B cell (primary cell): ENCODE data around the gene PTP4A1.

Experiments
- EZH2 ChIP-seq: IDR thresholded peaks from 2 replicates; pipeline ENCODE4 v1.6.1; 2012; ENCODE audit warnings: borderline replicate concordance, low read depth, mild to moderate bottlenecking, moderate library complexity, low read length; ENCODE audit not compliant: insufficient read depth, poor library complexity, severe bottlenecking
- TF ChIP-seq, protein P1 (sequence below): fragments of 200-600 bp; IDR thresholded peaks from one replicate; pipeline ENCODE4 v1.8.0; 2022; ENCODE audit warnings: antibody characterized with exemption, mild to moderate bottlenecking

DNA sequence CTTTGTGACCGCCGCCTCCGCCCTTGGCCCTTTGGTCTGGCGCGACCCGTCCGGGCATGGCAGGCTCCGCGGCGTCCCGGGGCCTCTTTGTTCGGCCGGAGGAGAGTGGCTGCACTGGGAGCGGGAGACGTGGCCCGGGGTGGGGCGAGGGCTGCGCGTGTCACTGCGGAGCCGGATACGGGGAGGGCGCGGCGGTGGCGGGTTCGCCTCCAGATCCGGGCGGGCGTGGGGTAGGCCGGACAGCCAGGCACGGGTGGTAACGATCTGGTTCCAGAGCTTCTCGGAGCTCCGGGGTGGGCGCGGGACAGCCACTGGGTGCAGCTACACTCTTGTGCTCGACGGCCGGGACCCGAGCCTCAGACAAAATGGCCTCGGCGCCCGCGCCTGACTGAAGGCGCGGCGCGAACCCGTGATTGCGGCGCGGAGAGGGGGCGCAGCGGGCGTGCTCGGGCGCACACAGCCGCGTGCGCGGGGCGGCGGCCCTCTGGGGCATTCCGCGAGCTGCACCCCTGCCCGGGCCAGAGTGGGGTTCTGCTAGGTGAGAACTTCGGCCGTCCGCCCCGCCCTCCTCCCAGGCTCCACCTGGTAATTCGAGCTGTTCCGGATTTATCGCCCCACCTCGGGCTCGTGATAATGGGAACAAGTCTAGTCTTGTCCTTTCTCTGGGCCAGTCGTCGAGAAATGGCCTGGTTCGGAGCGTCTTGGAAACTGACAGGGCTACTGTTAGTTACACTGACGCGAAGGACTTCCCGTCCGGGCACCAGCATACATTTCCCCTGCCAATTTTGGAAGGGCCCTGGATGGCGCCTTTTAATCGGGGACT is 1.0 kb downstream of the PTP4A1 start:
- TF ChIP-seq, protein P1, sequence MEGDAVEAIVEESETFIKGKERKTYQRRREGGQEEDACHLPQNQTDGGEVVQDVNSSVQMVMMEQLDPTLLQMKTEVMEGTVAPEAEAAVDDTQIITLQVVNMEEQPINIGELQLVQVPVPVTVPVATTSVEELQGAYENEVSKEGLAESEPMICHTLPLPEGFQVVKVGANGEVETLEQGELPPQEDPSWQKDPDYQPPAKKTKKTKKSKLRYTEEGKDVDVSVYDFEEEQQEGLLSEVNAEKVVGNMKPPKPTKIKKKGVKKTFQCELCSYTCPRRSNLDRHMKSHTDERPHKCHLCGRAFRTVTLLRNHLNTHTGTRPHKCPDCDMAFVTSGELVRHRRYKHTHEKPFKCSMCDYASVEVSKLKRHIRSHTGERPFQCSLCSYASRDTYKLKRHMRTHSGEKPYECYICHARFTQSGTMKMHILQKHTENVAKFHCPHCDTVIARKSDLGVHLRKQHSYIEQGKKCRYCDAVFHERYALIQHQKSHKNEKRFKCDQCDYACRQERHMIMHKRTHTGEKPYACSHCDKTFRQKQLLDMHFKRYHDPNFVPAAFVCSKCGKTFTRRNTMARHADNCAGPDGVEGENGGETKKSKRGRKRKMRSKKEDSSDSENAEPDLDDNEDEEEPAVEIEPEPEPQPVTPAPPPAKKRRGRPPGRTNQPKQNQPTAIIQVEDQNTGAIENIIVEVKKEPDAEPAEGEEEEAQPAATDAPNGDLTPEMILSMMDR: no peak
- no peak for TF ChIP-seq EZH2
